HG03039 (cell line): ENCODE results near the gene FGF3.

ENCODE experiments used
- ATAC-seq: cut with Tn5 transposase; IDR thresholded peaks from one replicate; pipeline ENCODE4 v1.9.1; 2021; ENCODE audit warnings: mild to moderate bottlenecking, moderate library complexity; ENCODE audit not compliant: unreplicated experiment

FGF3 gene

GRCh38 chr11:69844396-69844795 is 25.2 kb upstream of the FGF3 start:
- no peak for ATAC-seq

- no peak for ATAC-seq
Observed at GRCh38 chr11:69843529-69843921, 24.3 kb upstream of the FGF3 start.

- no peak for ATAC-seq
Observed at GRCh38 chr11:69842746-69843528, 23.7 kb upstream of the FGF3 start.

GRCh38 chr11:69841859-69842698 is 22.9 kb upstream of the FGF3 start:
- ATAC-seq: no peak

GRCh38 chr11:69841170-69841858 is 22.1 kb upstream of the FGF3 start:
- ATAC-seq: no peak

GRCh38 chr11:69840371-69841169 is 21.4 kb upstream of the FGF3 start:
- ATAC-seq: no peak

GRCh38 chr11:69839516-69839915 is 20.3 kb upstream of the FGF3 start:
- no peak for ATAC-seq

GRCh38 chr11:69837791-69838190 is 18.6 kb upstream of the FGF3 start:
- ATAC-seq: no peak

GRCh38 chr11:69836401-69836800 is 17.2 kb upstream of the FGF3 start:
- ATAC-seq: no peak

- no peak for ATAC-seq
Observed at GRCh38 chr11:69834811-69835800, 15.9 kb upstream of the FGF3 start.

- ATAC-seq: no peak
Observed at GRCh38 chr11:69834251-69834650, 15.0 kb upstream of the FGF3 start.

GRCh38 chr11:69832561-69833413 is 13.6 kb upstream of the FGF3 start:
- ATAC-seq: no peak

- no peak for ATAC-seq
Observed at GRCh38 chr11:69831985-69832384, 12.8 kb upstream of the FGF3 start.

- ATAC-seq: no peak
Observed at GRCh38 chr11:69830086-69830485, 10.9 kb upstream of the FGF3 start.

- ATAC-seq: no peak
Observed at GRCh38 chr11:69828971-69829344, 9.7 kb upstream of the FGF3 start.

GRCh38 chr11:69828276-69828970 is 9.2 kb upstream of the FGF3 start:
- no peak for ATAC-seq

- ATAC-seq: no peak
Observed at GRCh38 chr11:69826773-69827172, 7.6 kb upstream of the FGF3 start.

GRCh38 chr11:69825941-69826340 is 6.7 kb upstream of the FGF3 start:
- ATAC-seq: no peak
